B cell (primary cell): ENCODE measurements around the gene TRIM6.

Source experiments
- CTCF ChIP-seq: fragments of 200-600 bp; IDR thresholded peaks from one replicate; pipeline ENCODE4 v1.8.0; 2022; ENCODE audit warnings: antibody characterized with exemption, mild to moderate bottlenecking
- EZH2 ChIP-seq: IDR thresholded peaks from 2 replicates; pipeline ENCODE4 v1.6.1; 2012; ENCODE audit warnings: borderline replicate concordance, low read depth, mild to moderate bottlenecking, moderate library complexity, low read length; ENCODE audit not compliant: insufficient read depth, poor library complexity, severe bottlenecking

DNA sequence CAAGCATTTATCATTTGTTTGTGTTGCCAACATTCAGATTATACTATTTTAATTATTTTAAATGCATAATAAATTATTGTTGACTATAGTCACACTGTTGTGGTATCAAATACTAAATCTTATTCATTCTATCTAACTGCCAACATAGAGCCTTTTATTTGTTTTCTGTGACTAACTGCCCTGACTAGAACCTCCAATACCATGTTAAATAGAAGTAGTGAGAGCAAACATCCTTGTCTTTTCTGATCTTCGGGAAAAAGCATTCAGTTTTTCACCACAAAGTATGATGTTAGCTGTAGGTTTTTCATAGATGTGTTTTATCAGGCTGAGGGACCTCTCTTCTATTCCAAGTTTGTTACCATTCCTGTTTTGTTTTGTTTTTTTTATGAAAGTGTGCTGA, 43.5 kb downstream of the TRIM6 start:
- TF ChIP-seq CTCF = no peak
- TF ChIP-seq EZH2 = no peak
